SJCRH30 (cell line): Measurements from ENCODE around the gene EFHD2. TPM values are rescaled to one million over a fixed set of nuclear protein-coding genes. Genes with fewer than 3 reads are reported as not detected.

Experiments
- DNase-seq, 2 experiments: peaks; one replicate each; pipeline ENCODE4 v3.0.0-alpha.2; 2015 to 2020
- H3K27ac ChIP-seq: fragments of 250-450 bp; sonication (Bioruptor Pico); 2 replicates; pipeline ENCODE4 v1.5.1; 2020; ENCODE audit warnings: mild to moderate bottlenecking, moderate library complexity
- H3K27me3 ChIP-seq: fragments of 250-450 bp; sonication (Bioruptor Pico); 2 replicates; pipeline ENCODE4 v1.5.1; 2020; ENCODE audit warnings: mild to moderate bottlenecking, moderate library complexity
- H3K36me3 ChIP-seq: fragments of 250-450 bp; sonication (Bioruptor Pico); 2 replicates; pipeline ENCODE4 v1.5.1; 2020; ENCODE audit warnings: mild to moderate bottlenecking, moderate library complexity
- H3K4me1 ChIP-seq: fragments of 250-450 bp; sonication (Bioruptor Pico); 2 replicates; pipeline ENCODE4 v1.5.1; 2020; ENCODE audit warnings: mild to moderate bottlenecking, moderate library complexity
- H3K4me3 ChIP-seq: fragments of 250-450 bp; sonication (Bioruptor Pico); 2 replicates; pipeline ENCODE4 v1.5.1; 2020; ENCODE audit warnings: mild to moderate bottlenecking, moderate library complexity
- H3K9me3 ChIP-seq: fragments of 250-450 bp; sonication (Bioruptor Pico); replicated peaks from 2 replicates; pipeline ENCODE4 v1.5.1; 2020; ENCODE audit warnings: mild to moderate bottlenecking, moderate library complexity
- total RNA-seq: library from RNA; depleted of rRNA; stranded (reverse); fragments of >200 nt; shearing (Covaris generic); gene quantifications from 2 replicates; pipeline ENCODE4 v1.2.3, GENCODE V29; 2014; rRNA removed

The EFHD2 gene
- total RNA-seq, 1 experiment from 2014 or later = 203 TPM

- Histone ChIP-seq H3K4me3 (no peak within 1 kb of the TSS), H3K27me3 (no peaks in the 10 kb centered on the region), H3K27ac (no peak within 1 kb of the TSS), H3K36me3 (no peaks in the 10 kb centered on the region), H3K9me3 (no peaks in the 10 kb centered on the region), H3K4me1 (peaks cover under 1% of the 10 kb centered on the region)
- no peak for DNase-seq
These were observed 66.1 kb downstream of the EFHD2 start, which contains the start of gene CELA2B for GRCh38 chr1:15475752-15476314. TSS of gene CELA2B (plus strand) at chr1:15476104. CDS start at chr1:15476126, 22 bp downstream.

DNA sequence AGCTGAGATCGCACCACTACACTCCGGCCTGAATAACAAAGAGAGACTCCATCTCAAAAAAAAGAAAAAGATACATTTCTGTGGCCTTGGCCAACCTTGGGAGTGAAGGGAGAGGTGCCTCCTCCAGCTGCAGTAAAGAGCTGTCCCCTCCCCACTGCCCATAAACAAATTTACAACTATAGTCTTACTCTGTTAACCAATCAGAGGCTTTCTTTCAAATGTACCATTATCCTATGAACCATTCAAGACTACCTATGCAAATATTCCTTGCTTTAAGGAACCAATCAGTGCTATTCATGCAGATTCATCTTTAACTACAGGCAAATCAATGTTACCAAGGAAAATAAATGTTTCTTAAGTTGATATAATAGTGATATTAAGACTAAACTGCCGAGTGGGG, 67.2 kb downstream of the EFHD2 start:
- Histone ChIP-seq H3K36me3 (no peaks in the 10 kb centered on the region), H3K4me1 (no peaks in the 10 kb centered on the region), H3K27me3 (no peaks in the 10 kb centered on the region), H3K27ac (no peak overlapping the region), H3K4me3 (no peak overlapping the region), H3K9me3 (no peaks in the 10 kb centered on the region)
- DNase-seq = peak in 1 of 2 experiments; percentile 53

DNA sequence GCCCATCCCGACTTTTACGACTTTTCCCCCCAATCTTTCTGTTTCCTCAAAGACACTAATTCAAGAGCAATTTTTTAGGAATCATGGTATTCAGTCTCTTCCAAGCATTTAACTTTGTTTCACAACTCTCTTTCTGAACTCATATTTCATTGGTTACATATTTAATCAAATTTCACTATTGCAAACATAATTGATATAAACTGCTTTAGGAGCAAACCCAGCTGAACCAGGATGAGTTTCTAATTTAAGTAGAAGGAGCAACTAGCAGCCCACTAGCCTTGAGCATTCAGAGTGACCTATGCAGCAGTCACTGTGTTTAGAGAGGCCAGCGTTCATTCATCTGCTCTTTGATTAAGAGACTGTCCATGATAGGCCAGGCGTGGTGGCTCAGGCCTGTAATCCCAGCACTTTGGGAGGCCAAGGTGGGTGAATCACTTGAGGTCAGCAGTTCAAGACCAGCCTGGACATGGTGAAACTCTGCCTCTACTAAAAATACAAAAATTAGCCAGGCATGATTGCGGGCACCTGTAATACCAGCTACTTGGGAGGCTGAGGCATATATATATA, 68.0 kb downstream of the EFHD2 start:
- H3K36me3 ChIP-seq = no peaks in the 10 kb centered on the region
- H3K4me1 ChIP-seq = peaks cover 6% of the 10 kb centered on the region
- H3K4me3 ChIP-seq = no peak overlapping the region
- H3K27me3 ChIP-seq = no peaks in the 10 kb centered on the region
- no peak overlapping the region for H3K27ac ChIP-seq
- DNase-seq = no peak
- no peaks in the 10 kb centered on the region for H3K9me3 ChIP-seq

Other genes starting within 250 kb of the EFHD2 start
- gene FHAD1, start 162.7 kb upstream of the EFHD2 start, total RNA-seq = 1.7 and 2.3 TPM in 2 replicates
- gene CTRC, start 28.6 kb downstream of the EFHD2 start, total RNA-seq = 0.12 and 0.28 TPM in 2 replicates
- gene CELA2A, start 46.8 kb downstream of the EFHD2 start, total RNA-seq = 0.55 TPM in 1 of 2 replicates, not detected in the other
- gene CELA2B, start 66.2 kb downstream of the EFHD2 start, total RNA-seq = 18.3 and 24.2 TPM in 2 replicates
- gene CASP9, start 114.3 kb downstream of the EFHD2 start, total RNA-seq = 34.6 and 35.5 TPM in 2 replicates
- 19.6 and 23.2 TPM in 2 replicates for gene DNAJC16, start 117.0 kb downstream of the EFHD2 start, total RNA-seq
- not detected in 2 replicates for gene AGMAT, start 175.2 kb downstream of the EFHD2 start, total RNA-seq
- gene DDI2, start 207.6 kb downstream of the EFHD2 start, total RNA-seq = 27.5 and 29.1 TPM in 2 replicates